ENCODE measurements around the gene MICAL3.
"Not testable (repeated sequence)": the region's sequence is repeated elsewhere in the genome, so short reads cannot be mapped to it uniquely, and the experiment has no call there.

GRCh38 chr22:17992976-17993375, 31.4 kb downstream of the MICAL3 start:
- not testable (repeated sequence) for TF ChIP-seq CTCF (IDR thresholded peaks at IDR 0.05); SIN3A (IDR thresholded peaks at IDR 0.05; ENCODE audit: borderline replicate concordance, insufficient read depth, low read depth, low read length); REST (IDR thresholded peaks at IDR 0.05; ENCODE audit: insufficient read depth in 1 of 2, low read depth in 2 of 2, low read length in 1 of 2); TCF7L2 (IDR thresholded peaks at IDR 0.05; ENCODE audit: low read depth, low read length); POLR2AphosphoS5 (IDR thresholded peaks at IDR 0.05; ENCODE audit: low read depth, low read length)

Data from Panc1 (cell line).